A673 (cell line): Measurements from ENCODE around the gene EVPL. TPM values are rescaled to one million over a fixed set of nuclear protein-coding genes. Genes with fewer than 3 reads are reported as not detected.

ENCODE experiments used
- BruUV-seq: library from RNA; stranded (reverse); fragments of 400-500 nt; replicated peaks from 2 replicates; lab custom pipeline; 2021; lab: Mats Ljungman, UMichigan
- CTCF ChIA-PET: fragments of 300-600 bp; sonication (Branson Sonifier 250); formaldehyde crosslinking; loops from one replicate; lab custom pipeline; 2022; ENCODE audit warnings: antibody characterized with exemption; lab: Charles Lee
- POLR2A ChIA-PET: fragments of 300-600 bp; sonication (Branson Sonifier 250); formaldehyde crosslinking; loops from one replicate; lab custom pipeline; 2022; ENCODE audit warnings: antibody characterized with exemption; ENCODE audit not compliant: low non-redundant PET; lab: Charles Lee
- DNase-seq: peaks from one replicate; pipeline ENCODE4 v3.0.0-alpha.2; 2015; ENCODE audit warnings: low spot score
- H3K27ac ChIP-seq: fragments of 200-600 bp; sonication (generic); 2 replicates; pipeline ENCODE4 v1.5.1; 2016; ENCODE audit warnings: mixed run types, low read depth, mild to moderate bottlenecking, mixed read lengths, antibody characterized with exemption, low read length; ENCODE audit not compliant: poor library complexity, severe bottlenecking
- H3K27me3 ChIP-seq: fragments of 200-600 bp; sonication (generic); replicated peaks from 2 replicates; pipeline ENCODE4 v1.6.1; 2017; ENCODE audit warnings: mixed run types, low read depth, mild to moderate bottlenecking, mixed read lengths, antibody characterized with exemption, low read length; ENCODE audit not compliant: insufficient read depth, poor library complexity
- H3K36me3 ChIP-seq: fragments of 200-600 bp; sonication (generic); 2 replicates; pipeline ENCODE4 v1.6.1; 2016; ENCODE audit warnings: mixed run types, mild to moderate bottlenecking, mixed read lengths, antibody characterized with exemption, low read length; ENCODE audit not compliant: insufficient read depth, poor library complexity, severe bottlenecking
- H3K4me1 ChIP-seq: fragments of 200-600 bp; sonication (generic); 2 replicates; pipeline ENCODE4 v1.6.1; 2017; ENCODE audit warnings: mixed run types, mild to moderate bottlenecking, mixed read lengths, antibody characterized with exemption, low read length; ENCODE audit not compliant: insufficient read depth, poor library complexity, severe bottlenecking
- H3K4me3 ChIP-seq: fragments of 200-600 bp; sonication (generic); 2 replicates; pipeline ENCODE4 v1.5.1; 2016; ENCODE audit warnings: low read depth, mixed run types, mild to moderate bottlenecking, mixed read lengths, low read length; ENCODE audit not compliant: poor library complexity, severe bottlenecking
- H3K9me3 ChIP-seq: fragments of 200-600 bp; sonication (generic); 2 replicates; pipeline ENCODE4 v1.6.1; 2016; ENCODE audit warnings: mixed run types, low read depth, mild to moderate bottlenecking, mixed read lengths, antibody characterized with exemption, low read length; ENCODE audit not compliant: poor library complexity, severe bottlenecking
- CTCF ChIP-seq: fragments of 300-800, 200-600 bp; sonication (generic); conservative IDR thresholded peaks from 2 replicates; pipeline ENCODE4 v1.5.1; 2017; ENCODE audit warnings: low read depth, mild to moderate bottlenecking, antibody characterized with exemption, low read length, moderate library complexity, mixed read lengths
- EZH2 ChIP-seq: fragments of 200-600 bp; sonication (generic); IDR thresholded peaks from 2 replicates; pipeline ENCODE4 v1.6.1; 2017; ENCODE audit warnings: borderline replicate concordance, low read depth, mild to moderate bottlenecking, mixed read lengths, antibody characterized with exemption, low read length; ENCODE audit not compliant: poor library complexity, severe bottlenecking
- intact Hi-C: fragments of 100-400 bp; cut with micrococcal nuclease; formaldehyde crosslinking; loops from one replicate; pipeline ENCODE4 v1.10.0; 2022; ENCODE audit not compliant: unreplicated experiment
- total RNA-seq: library from RNA; stranded (reverse); gene quantifications from 2 replicates; pipeline ENCODE4 v1.2.3, GENCODE V29; 2021

Gene EVPL
- total RNA-seq, 1 experiment from 2014 or later, result 0.21 TPM

- BruUV-seq, result no TSS peak
- Histone ChIP-seq H3K9me3 (no peaks in the 10 kb centered on the region), H3K4me3 (no peak overlapping the region), H3K36me3 (no peaks in the 10 kb centered on the region), H3K27me3 (peaks cover 4% of the 10 kb centered on the region), H3K27ac (no peak overlapping the region), H3K4me1 (peaks cover 4% of the 10 kb centered on the region)
- CTCF ChIA-PET, result interaction anchor here (0.6 kb wide), 1 partner anchor 56 kb away, joined by 3 read pairs; no protein-coding TSS in a partner anchor
- intact Hi-C loops, result loop anchor here (5.0 to 10.0 kb wide), 2 partner anchors 56 to 164 kb away; partner anchors contain the start of genes GALR2, SRP68 and ZACN
- TF ChIP-seq CTCF (no peak), EZH2 (no peak)
- POLR2A ChIA-PET, result no interaction called here
- no peak for DNase-seq
Measured at GRCh38 chr17:76018801-76019200, 8.3 kb downstream of the EVPL start.

GRCh38 chr17:76018340-76018680, 8.8 kb downstream of the EVPL start:
- Histone ChIP-seq H3K36me3 (no peaks in the 10 kb centered on the region), H3K4me3 (no peak overlapping the region), H3K27me3 (peaks cover 4% of the 10 kb centered on the region), H3K4me1 (peaks cover 4% of the 10 kb centered on the region), H3K9me3 (no peaks in the 10 kb centered on the region), H3K27ac (no peak overlapping the region)
- POLR2A ChIA-PET, result no interaction called here
- DNase-seq, result no peak
- CTCF ChIA-PET, result interaction anchor here (0.6 kb wide), 1 partner anchor 57 kb away, joined by 3 read pairs; no protein-coding TSS in a partner anchor
- intact Hi-C loops, result loop anchor here (5.0 to 10.0 kb wide), 2 partner anchors 56 to 164 kb away; partner anchors contain the start of genes GALR2, SRP68 and ZACN
- TF ChIP-seq CTCF, result no peak
- no TSS peak for BruUV-seq

- no peak for DNase-seq
- H3K27ac ChIP-seq, result no peak overlapping the region
- ChIA-PET POLR2A (no interaction called here), CTCF (no interaction called here)
- no peaks in the 10 kb centered on the region for H3K36me3 ChIP-seq
- H3K4me1 ChIP-seq, result peaks cover 4% of the 10 kb centered on the region
- intact Hi-C loops, result loop anchor here (5.0 to 10.0 kb wide), 2 partner anchors 57 to 165 kb away; partner anchors contain the start of genes GALR2, SRP68 and ZACN
- H3K9me3 ChIP-seq, result no peaks in the 10 kb centered on the region
- peaks cover 4% of the 10 kb centered on the region for H3K27me3 ChIP-seq
- H3K4me3 ChIP-seq, result no peak overlapping the region
- TF ChIP-seq EZH2 (no peak), CTCF (no peak)
- BruUV-seq, result no TSS peak
Measured at GRCh38 chr17:76017481-76018339, 9.4 kb downstream of the EVPL start.
